T-helper 9 cell (primary cell): ENCODE results near the gene SCTR.

Experiments
- DNase-seq: peaks from one replicate; pipeline ENCODE4 v3.0.0-alpha.2; 2020

Gene SCTR

GRCh38 chr2:119428488-119429224 lies 95.6 kb downstream of the SCTR start:
- DNase-seq, result no peak

GRCh38 chr2:119427756-119428155 lies 96.5 kb downstream of the SCTR start:
- DNase-seq, result no peak

- no peak for DNase-seq
Observed at GRCh38 chr2:119426801-119427395, 97.4 kb downstream of the SCTR start.

DNA sequence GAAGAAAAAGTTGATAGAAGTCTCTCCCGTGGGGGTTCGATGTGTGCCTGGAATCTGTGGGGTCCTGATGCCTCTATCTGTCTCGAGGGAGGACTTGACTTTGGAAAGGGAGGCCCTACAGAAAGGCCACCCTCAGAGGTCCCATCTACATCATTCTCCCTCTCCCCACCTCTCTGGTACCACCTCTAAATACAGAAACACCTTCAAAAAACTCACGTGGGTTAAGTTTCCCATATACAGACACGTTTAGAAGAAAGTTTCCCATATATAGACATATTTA lies 97.9 kb downstream of the SCTR start:
- DNase-seq, result no peak

GRCh38 chr2:119425620-119426395 lies 98.5 kb downstream of the SCTR start:
- no peak for DNase-seq

DNA sequence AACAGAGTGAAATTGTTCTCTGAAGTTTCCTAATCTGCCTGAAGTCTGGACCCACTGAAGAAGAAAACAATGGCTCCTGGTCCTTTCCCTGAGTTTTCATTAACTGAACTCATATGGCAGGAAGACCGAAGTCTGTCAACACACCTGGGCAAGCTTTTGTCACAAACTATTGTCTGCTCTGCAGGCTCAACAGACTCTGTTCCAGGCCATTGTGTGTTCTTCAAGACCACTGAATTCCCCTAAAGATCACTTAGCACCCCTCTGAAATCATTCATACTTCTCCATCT lies 99.2 kb downstream of the SCTR start:
- DNase-seq, result no peak

DNA sequence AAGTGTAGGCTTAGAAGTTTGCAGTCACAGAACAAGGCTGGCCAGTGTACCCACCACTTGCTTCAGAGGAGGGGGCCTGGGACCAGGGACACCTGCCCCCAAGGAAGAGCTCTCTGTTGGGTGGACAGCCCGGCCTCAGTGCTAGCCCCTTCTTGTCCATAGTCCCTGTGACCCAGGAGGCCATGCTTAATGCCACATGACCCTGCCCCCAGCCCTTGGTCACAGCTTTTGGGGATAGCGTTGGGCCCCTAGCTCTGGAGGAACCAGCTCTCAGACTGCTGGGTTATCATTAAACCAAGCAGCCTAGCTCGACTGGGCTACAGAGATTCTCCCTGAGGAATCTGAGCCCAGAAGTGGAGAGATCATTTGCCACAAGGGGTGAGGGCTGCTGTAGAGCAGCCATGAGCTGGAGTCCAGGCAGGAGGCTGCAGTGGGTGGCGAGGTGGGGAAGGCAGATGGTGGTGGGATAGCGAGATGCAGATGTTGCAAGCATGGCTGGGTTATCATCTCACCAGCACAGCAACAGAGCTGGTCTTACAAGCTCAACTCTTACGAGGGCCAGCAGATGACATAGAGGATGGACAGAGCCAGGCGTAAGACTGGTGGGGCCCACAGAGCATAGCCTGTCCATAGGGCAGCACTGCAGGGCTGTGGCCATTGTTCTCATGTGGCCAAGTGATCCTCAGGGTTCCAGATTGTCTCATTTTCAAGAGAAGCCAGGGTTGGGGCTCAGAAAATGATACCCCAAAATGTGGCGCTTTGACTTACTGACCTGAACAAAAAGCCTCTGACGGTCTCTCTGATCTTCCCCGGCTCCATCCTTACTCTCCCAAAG lies 99.8 kb downstream of the SCTR start:
- DNase-seq, result no peak

GRCh38 chr2:119423811-119424210 lies 100.5 kb downstream of the SCTR start:
- no peak for DNase-seq

GRCh38 chr2:119423108-119423444 lies 101.2 kb downstream of the SCTR start:
- DNase-seq, result no peak

DNA sequence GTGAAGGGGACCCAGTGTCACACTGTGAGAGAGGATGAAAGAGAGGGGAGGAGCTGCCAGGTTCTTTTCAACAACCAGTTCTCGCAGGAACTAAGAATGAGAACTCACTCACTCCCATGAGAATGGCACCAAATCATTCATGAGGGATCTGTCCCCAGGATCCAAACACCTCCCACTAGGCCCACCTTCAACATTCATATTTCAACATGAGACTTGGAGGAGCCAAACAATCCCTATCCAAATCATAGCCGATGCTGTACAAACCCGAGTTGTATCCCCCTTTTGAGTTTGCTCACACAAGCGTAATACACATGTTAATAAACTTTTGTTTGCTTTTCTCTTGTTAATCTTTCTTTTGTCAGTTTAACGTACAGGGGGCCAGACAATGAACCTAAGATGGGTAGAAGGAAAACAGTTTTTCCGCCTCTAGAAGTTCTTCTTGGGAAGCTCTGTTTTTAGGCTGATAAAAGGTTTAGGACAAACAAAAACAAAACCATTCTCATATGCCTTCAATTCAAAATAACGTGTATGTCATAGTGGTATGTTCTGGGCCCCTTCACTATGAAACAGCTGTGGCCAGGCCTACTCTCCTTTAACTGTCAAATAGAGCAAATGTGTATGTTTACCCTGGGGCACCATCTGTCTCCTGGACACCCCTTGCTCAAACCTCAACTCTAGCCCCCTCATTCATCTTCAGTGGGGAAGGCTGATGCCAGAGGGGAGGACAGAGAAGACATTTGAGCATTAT lies 101.7 kb downstream of the SCTR start:
- no peak for DNase-seq

- DNase-seq, result no peak
Observed at GRCh38 chr2:119421741-119422140, 102.5 kb downstream of the SCTR start.

DNA sequence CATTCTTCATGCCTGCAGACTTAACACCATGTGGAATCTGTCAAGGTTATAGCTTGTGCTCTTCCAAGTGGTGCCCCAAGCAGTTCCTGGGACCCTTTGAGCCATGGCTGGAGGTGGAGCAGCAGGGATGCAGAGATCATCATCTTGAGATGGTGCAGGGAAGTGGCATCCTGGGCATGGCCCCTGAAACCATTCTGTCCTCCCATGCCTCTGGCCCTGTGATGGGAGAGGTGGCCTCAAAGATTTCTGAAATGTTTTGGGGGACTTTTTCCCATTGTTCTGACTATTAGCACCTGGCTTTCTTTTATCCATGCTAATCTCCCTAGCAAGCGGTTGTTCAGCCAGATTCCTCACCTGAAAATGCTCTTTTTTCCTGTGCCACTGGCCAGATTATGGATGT lies 103.0 kb downstream of the SCTR start:
- no peak for DNase-seq

DNA sequence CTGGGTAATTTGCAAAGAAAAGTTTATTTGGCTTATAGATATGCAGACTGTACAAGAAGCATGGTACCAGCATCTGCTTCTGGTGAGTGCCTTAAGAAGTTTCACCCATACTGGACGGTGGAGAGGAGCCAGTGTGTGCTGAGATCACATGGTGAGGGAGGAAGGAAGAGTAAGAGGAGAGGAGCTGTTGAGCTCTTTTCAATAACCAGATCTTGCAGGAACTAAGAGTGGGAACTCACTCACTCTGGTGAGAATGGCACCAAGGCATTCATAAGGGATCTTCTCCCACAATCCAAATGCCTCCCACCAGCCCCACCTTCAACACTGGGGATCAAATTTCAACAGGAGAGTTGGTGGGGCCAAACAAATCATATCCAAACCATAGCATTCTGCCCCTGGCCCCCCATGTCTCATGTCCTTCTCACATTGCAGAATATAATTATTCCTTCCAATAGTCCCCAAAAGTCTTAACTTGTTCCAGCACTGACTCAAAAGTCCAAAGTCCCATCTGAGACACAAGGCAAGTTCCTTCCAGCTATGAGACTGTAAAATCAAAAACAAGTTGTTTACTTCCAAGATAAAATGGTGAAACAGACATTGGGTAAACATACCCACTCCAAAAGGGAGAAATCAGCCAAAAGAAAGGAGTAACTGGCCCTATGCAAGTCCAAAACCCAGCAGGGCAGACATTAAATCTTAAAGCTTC lies 104.3 kb downstream of the SCTR start:
- DNase-seq, result no peak

- DNase-seq, result no peak
Observed at GRCh38 chr2:119419065-119419464, 105.2 kb downstream of the SCTR start.

DNA sequence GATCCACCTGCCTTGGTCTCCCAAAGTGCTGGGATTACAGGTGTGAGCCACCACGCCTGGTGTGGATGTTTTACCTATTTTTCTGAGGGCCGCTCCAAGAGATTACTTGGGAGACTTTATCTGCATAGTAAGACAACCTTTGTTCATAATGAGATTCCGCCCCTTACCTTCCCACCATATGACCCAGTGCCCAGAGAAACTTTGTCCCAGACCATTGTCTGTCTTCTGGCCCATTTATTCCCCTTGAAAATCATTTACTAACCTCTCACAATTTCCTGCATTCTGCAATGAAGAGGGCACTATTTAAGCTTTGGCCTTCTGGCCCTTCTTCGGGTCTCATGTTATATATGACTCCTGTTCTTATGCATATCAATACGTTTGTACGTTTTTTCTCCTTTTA lies 106.4 kb downstream of the SCTR start:
- DNase-seq, result no peak

GRCh38 chr2:119416299-119416923 lies 107.9 kb downstream of the SCTR start:
- no peak for DNase-seq

DNA sequence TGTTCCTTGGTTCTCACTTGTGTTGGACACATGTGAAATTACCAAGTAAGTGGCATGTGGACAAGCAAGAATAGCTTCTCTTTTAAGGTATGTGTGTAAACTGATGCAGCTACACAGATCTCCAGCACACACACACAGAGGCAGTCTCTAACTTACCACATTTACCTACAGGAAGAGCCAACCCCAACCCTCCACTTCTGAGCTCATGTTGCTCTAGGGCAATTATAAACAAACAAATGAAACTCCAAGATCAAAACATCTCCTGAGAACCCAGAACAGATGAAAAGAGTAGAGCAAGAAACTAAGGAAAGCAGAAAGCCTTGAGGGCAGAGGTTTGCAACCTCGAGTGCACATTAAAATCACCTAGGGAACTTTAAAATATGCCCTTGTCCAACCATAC lies 108.7 kb downstream of the SCTR start:
- no peak for DNase-seq

- no peak for DNase-seq
Observed at GRCh38 chr2:119414894-119415293, 109.4 kb downstream of the SCTR start.

DNA sequence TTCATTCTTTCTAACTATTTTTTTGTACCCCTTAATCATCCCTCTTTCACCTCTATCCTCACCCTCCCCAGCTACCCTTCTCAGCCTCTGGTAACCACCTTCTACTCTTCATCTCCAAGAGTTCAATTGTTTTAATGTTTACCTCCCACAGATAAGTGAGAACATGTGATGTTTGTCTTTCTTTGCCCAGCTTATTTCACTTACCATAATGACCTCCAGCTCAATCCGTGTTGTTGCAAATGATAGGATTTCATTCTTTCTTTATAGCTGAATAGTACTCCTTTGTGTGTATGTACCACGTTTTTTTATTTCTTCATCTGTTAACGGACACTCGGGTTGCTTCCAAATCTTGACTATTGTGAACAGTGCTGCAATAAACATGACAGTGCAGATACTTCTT lies 114.8 kb downstream of the SCTR start:
- DNase-seq, result no peak

- DNase-seq, result no peak
Observed at GRCh38 chr2:119408221-119408619, 116.1 kb downstream of the SCTR start.

DNA sequence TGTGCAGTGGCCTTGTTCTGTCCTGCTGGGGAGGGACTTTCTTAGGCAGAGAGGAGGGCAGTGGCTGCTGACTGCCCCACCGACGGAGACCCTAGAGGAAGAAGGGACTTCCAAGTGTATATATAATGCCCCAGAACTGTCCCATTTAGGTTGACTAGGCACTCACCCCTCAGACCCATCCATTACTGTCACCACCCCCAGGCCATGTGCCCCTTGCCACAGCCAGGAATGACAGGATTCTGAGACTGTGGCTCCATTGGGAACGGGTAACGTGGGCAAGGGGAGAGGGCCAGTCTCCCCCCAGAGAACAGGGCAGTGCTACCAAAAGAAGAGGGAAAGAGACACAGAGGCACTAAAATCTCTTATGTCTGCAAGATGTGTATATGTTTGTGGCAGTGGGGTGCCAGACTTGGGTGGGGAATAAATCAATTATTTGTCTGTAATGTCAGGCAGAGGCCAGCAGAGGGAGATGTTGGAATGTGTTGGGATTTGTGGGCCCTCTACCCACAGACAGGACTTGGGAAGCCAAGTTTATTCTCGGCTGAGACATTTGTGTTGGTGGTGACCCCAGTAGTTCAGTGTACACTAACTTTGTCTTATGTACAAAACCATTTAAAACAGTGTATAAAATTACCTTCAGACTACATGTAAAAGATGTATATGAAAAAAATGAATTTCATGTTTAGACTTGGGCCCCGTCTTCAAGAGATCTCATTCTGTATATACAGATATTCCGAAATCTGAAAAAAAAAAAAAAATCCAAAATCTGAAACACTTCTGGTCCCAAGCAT lies 116.7 kb downstream of the SCTR start:
- DNase-seq, result no peak
